T-helper 1 cell treated with Interleukin-12 subunit alpha and Interleukin-12 subunit beta and Interleukin-4 antibody, amounts not matched to agents 30 ng/mL and 1 ng/mL, for 36 hours (primary cell): ENCODE data around the gene CRELD2. TPM values are rescaled to one million over a fixed set of nuclear protein-coding genes. Genes with fewer than 3 reads are reported as not detected.

Experiments
- intact Hi-C: fragments of 100-400 bp; cut with micrococcal nuclease; formaldehyde crosslinking; loops from one replicate; pipeline ENCODE4 v1.15.1; 2024
- total RNA-seq: library from RNA; stranded (reverse); gene quantifications from 2 replicates; pipeline ENCODE4 v1.2.3, GENCODE V29; 2022

Gene CRELD2
- total RNA-seq, 1 donor from 2014 or later: 97.2 TPM

- intact Hi-C loops: loop anchor here (2.0 to 10.0 kb wide), 3 partner anchors 17 to 208 kb away; no protein-coding TSS in a partner anchor
Observed at GRCh38 chr22:49975543-49976389, 57.3 kb downstream of the CRELD2 start.

- intact Hi-C loops: loop anchor here (2.0 to 10.0 kb wide), 3 partner anchors 16 to 209 kb away; no protein-coding TSS in a partner anchor
Observed at GRCh38 chr22:49976439-49977175, 58.2 kb downstream of the CRELD2 start.

Other genes with a start within 250 kb of the CRELD2 start
- gene BRD1, start 90.8 kb upstream of the CRELD2 start, total RNA-seq: 46.0 and 50.1 TPM in 2 replicates
- 19.9 and 20.8 TPM in 2 replicates for gene ZBED4, start 64.8 kb upstream of the CRELD2 start, total RNA-seq
- 20.1 and 21.1 TPM in 2 replicates for gene ALG12, start 196 bp upstream of the CRELD2 start, total RNA-seq
- gene PIM3, start 42.1 kb downstream of the CRELD2 start, total RNA-seq: 113 and 117 TPM in 2 replicates
- gene IL17REL, start 94.1 kb downstream of the CRELD2 start, total RNA-seq: 0.07 TPM in 1 of 2 replicates, not detected in the other
- not detected in 2 replicates for gene TTLL8, start 139.7 kb downstream of the CRELD2 start, total RNA-seq
- 0.39 and 0.59 TPM in 2 replicates for gene MLC1, start 166.8 kb downstream of the CRELD2 start, total RNA-seq
- not detected in 2 replicates for gene MOV10L1, start 171.4 kb downstream of the CRELD2 start, total RNA-seq